MCF 10A (cell line): ENCODE data around the gene ZNF665. TPM values are rescaled to one million over a fixed set of nuclear protein-coding genes. Genes with fewer than 3 reads are reported as not detected.

Source experiments
- BruUV-seq: library from RNA; stranded (reverse); fragments of 400-500 nt; replicated peaks from 2 replicates; lab custom pipeline; 2021; lab: Mats Ljungman, UMichigan
- CTCF ChIA-PET: fragments of 300-600 bp; sonication (Branson Sonifier 250); formaldehyde crosslinking; extraction: SDS; loops from one replicate; lab custom pipeline; 2021; ENCODE audit warnings: antibody characterized with exemption, inconsistent platforms; lab: Yijun Ruan, JAX
- POLR2A ChIA-PET: fragments of 300-600, 350-650 bp; sonication (Branson Sonifier 250); formaldehyde crosslinking; extraction: SDS; loops from one replicate; lab custom pipeline; 2020; ENCODE audit warnings: antibody characterized with exemption, inconsistent platforms; lab: Yijun Ruan, JAX
- DNase-seq: peaks from one replicate; pipeline ENCODE4 v3.0.0-alpha.2; 2018; ENCODE audit not compliant: unreplicated experiment
- H3K27ac Mint-ChIP-seq: one replicate; pipeline ENCODE4 v1.8.0; 2022; ENCODE audit warnings: mild to moderate bottlenecking, low read depth, mixed read lengths; ENCODE audit not compliant: unreplicated experiment
- H3K27me3 Mint-ChIP-seq: one replicate; pipeline ENCODE4 v1.8.0; 2022; ENCODE audit warnings: mixed read lengths; ENCODE audit not compliant: insufficient read depth, unreplicated experiment
- H3K36me3 Mint-ChIP-seq: one replicate; pipeline ENCODE4 v1.8.0; 2022; ENCODE audit warnings: mild to moderate bottlenecking, moderate library complexity, mixed read lengths; ENCODE audit not compliant: insufficient read depth, unreplicated experiment
- H3K4me1 Mint-ChIP-seq: one replicate; pipeline ENCODE4 v1.8.0; 2022; ENCODE audit warnings: mixed read lengths; ENCODE audit not compliant: insufficient read depth, unreplicated experiment
- H3K4me3 Mint-ChIP-seq: one replicate; pipeline ENCODE4 v1.8.0; 2022; ENCODE audit warnings: mild to moderate bottlenecking, moderate library complexity, mixed read lengths; ENCODE audit not compliant: unreplicated experiment
- H3K9me3 Mint-ChIP-seq: one replicate; pipeline ENCODE4 v1.8.0; 2022; ENCODE audit warnings: mixed read lengths; ENCODE audit not compliant: unreplicated experiment
- CTCF ChIP-seq: fragments of 200-600 bp; IDR thresholded peaks from one replicate; pipeline ENCODE4 v1.8.0; 2022; ENCODE audit warnings: antibody characterized with exemption, mild to moderate bottlenecking; ENCODE audit not compliant: unreplicated experiment
- intact Hi-C: fragments of 100-400 bp; cut with micrococcal nuclease; formaldehyde crosslinking; loops from 2 replicates; pipeline ENCODE4 v1.14.1; 2022
- total RNA-seq: library from RNA; stranded (reverse); gene quantifications from 2 replicates; pipeline ENCODE4 v1.2.3, GENCODE V29; 2022

ZNF665 gene
- total RNA-seq, 1 experiment from 2014 or later = not detected

GRCh38 chr19:53136432-53136831 lies 56.7 kb downstream of the ZNF665 start:
- H3K27ac Mint-ChIP-seq = no peak overlapping the region
- H3K4me1 Mint-ChIP-seq = no peaks in the 10 kb centered on the region
- CTCF ChIA-PET = no interaction called here
- intact Hi-C loops = no loop called here
- peaks cover 16% of the 10 kb centered on the region for H3K9me3 Mint-ChIP-seq
- DNase-seq = no peak
- no peaks in the 10 kb centered on the region for H3K27me3 Mint-ChIP-seq
- POLR2A ChIA-PET = no interaction called here
- BruUV-seq = no TSS peak
- TF ChIP-seq CTCF = no peak
- H3K4me3 Mint-ChIP-seq = no peak overlapping the region
- H3K36me3 Mint-ChIP-seq = no peaks in the 10 kb centered on the region

GRCh38 chr19:53132141-53132991 lies 60.8 kb downstream of the ZNF665 start, which contains the start of gene ZNF415:
Gene ZNF415 (minus strand): TSS chr19:53132910. CDS start chr19:53122676, 10,234 bp downstream.
- TF ChIP-seq CTCF = no peak
- BruUV-seq = no TSS peak
- H3K27ac Mint-ChIP-seq = no peak within 1 kb of the TSS
- H3K36me3 Mint-ChIP-seq = no peaks in the 10 kb centered on the region
- H3K4me3 Mint-ChIP-seq = no peak within 1 kb of the TSS
- no peak for DNase-seq
- POLR2A ChIA-PET = no interaction called here
- H3K9me3 Mint-ChIP-seq = peaks cover 27% of the 10 kb centered on the region
- CTCF ChIA-PET = no interaction called here
- H3K4me1 Mint-ChIP-seq = no peaks in the 10 kb centered on the region
- intact Hi-C loops = no loop called here
- H3K27me3 Mint-ChIP-seq = no peaks in the 10 kb centered on the region

- CTCF ChIA-PET = no interaction called here
- no peak overlapping the region for H3K4me3 Mint-ChIP-seq
- TF ChIP-seq CTCF = no peak
- no peaks in the 10 kb centered on the region for H3K27me3 Mint-ChIP-seq
- H3K27ac Mint-ChIP-seq = no peak overlapping the region
- intact Hi-C loops = no loop called here
- no peaks in the 10 kb centered on the region for H3K36me3 Mint-ChIP-seq
- BruUV-seq = no TSS peak
- POLR2A ChIA-PET = no interaction called here
- peaks cover 27% of the 10 kb centered on the region for H3K9me3 Mint-ChIP-seq
- no peaks in the 10 kb centered on the region for H3K4me1 Mint-ChIP-seq
- DNase-seq = no peak
Measured at GRCh38 chr19:53131727-53132126, 61.4 kb downstream of the ZNF665 start.

- Mint-ChIP-seq H3K27me3 (no peaks in the 10 kb centered on the region), H3K9me3 (peaks cover 27% of the 10 kb centered on the region), H3K4me3 (no peak overlapping the region), H3K36me3 (no peaks in the 10 kb centered on the region), H3K27ac (no peak overlapping the region), H3K4me1 (no peaks in the 10 kb centered on the region)
- ChIA-PET POLR2A (no interaction called here), CTCF (no interaction called here)
- BruUV-seq = no TSS peak
- no peak for DNase-seq
- TF ChIP-seq CTCF = no peak
- intact Hi-C loops = no loop called here
Measured at GRCh38 chr19:53131085-53131590, 62.0 kb downstream of the ZNF665 start.
